Measurements from ENCODE around the gene ABCC1.
"Not testable (repeated sequence)": the region's sequence is repeated elsewhere in the genome, so short reads cannot be mapped to it uniquely, and the experiment has no call there.

The ABCC1 gene

DNA sequence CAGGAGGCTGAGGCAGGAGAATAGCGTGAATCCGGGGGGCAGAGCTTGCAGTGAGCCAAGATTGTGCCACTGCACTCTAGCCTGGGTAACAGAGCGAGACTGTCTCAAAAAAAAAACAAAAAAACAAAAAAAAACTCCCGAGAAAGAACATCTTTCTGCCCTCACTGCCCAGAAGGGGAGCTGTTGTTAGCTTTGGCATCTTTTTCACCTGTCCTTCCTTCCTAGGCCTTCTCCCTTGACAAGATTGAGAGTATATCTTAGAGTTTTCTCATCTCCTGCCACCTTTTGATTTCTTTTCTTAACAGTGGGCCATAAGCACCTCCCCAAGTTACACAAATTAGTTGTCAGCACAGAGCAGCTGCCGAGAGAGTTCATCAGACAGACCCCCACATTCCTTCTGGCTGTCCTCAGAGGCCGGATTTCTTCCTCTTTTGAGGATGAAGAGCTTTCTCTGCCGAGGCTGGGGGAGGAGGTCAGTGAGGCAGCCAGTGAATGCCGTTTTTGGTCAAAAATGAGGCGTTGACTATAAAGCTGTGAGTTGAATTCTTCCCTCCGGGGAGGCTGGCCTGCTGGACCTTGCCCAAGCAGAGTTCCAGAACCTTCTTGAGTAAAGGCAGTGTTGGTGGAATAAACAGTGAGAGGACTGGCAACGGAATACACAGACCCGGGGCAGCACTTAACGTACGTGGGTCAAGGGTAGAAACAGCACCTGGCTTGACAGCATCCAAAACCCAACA is 146.9 kb downstream of the ABCC1 start:
- no peak for DNase-seq
- TF ChIP-seq, protein P1, sequence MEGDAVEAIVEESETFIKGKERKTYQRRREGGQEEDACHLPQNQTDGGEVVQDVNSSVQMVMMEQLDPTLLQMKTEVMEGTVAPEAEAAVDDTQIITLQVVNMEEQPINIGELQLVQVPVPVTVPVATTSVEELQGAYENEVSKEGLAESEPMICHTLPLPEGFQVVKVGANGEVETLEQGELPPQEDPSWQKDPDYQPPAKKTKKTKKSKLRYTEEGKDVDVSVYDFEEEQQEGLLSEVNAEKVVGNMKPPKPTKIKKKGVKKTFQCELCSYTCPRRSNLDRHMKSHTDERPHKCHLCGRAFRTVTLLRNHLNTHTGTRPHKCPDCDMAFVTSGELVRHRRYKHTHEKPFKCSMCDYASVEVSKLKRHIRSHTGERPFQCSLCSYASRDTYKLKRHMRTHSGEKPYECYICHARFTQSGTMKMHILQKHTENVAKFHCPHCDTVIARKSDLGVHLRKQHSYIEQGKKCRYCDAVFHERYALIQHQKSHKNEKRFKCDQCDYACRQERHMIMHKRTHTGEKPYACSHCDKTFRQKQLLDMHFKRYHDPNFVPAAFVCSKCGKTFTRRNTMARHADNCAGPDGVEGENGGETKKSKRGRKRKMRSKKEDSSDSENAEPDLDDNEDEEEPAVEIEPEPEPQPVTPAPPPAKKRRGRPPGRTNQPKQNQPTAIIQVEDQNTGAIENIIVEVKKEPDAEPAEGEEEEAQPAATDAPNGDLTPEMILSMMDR (IDR thresholded peaks at IDR 0.05; ENCODE audit: low read depth, low read length), result no peak
- H3K27me3 ChIP-seq, result no peaks in the 10 kb centered on the region
- no peaks in the 10 kb centered on the region for H3K9me3 ChIP-seq
- H3K4me1 ChIP-seq, result no peaks in the 10 kb centered on the region
- H3K36me3 ChIP-seq, result peaks cover 70% of the 10 kb centered on the region
- H3K4me3 ChIP-seq (ENCODE audit: low read depth, low read length), result no peak overlapping the region

- H3K4me3 ChIP-seq (ENCODE audit: low read depth, low read length), result no peak overlapping the region
- TF ChIP-seq, protein P1 (IDR thresholded peaks at IDR 0.05; ENCODE audit: low read depth, low read length), result no peak
- H3K27me3 ChIP-seq, result no peaks in the 10 kb centered on the region
- H3K36me3 ChIP-seq, result peaks cover 70% of the 10 kb centered on the region
- no peak for DNase-seq
- peaks cover 2% of the 10 kb centered on the region; the same call in 1 of the 2 replicates for H3K9me3 ChIP-seq
- H3K4me1 ChIP-seq, result no peaks in the 10 kb centered on the region
Observed at GRCh38 chr16:16096858-16097213, 147.4 kb downstream of the ABCC1 start.

DNA sequence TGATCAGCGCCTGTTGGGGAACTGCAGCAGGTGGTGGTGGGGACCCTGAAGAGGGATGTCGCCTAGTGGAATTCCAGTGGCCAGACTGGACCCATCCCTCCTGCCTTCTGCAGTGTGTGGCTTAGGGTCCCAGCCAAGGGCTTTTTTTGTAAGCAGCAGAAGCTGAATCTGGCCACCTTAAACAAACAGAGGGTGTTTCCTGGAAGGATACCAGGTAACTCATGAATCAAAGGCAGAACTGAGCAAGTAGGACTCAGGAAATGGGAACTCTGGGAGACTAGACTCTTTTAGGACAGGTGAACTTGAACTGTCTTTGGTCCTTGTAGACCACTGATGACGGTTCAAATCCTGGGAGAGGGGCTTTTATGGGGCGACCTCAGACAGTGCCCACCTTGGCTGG is 149.9 kb downstream of the ABCC1 start:
- Histone ChIP-seq H3K4me3 (ENCODE audit: low read depth, low read length) (no peak overlapping the region), H3K27me3 (no peaks in the 10 kb centered on the region), H3K9me3 (peaks cover 2% of the 10 kb centered on the region; the same call in 1 of the 2 replicates), H3K36me3 (peaks cover 76% of the 10 kb centered on the region), H3K4me1 (no peaks in the 10 kb centered on the region)
- no peak for DNase-seq
- TF ChIP-seq, protein P1 (IDR thresholded peaks at IDR 0.05; ENCODE audit: low read depth, low read length), result no peak

- TF ChIP-seq, protein P1 (IDR thresholded peaks at IDR 0.05; ENCODE audit: low read depth, low read length), result no peak
- no peak for DNase-seq
- Histone ChIP-seq H3K36me3 (peaks cover 86% of the 10 kb centered on the region), H3K9me3 (peaks cover 2% of the 10 kb centered on the region; the same call in 1 of the 2 replicates), H3K27me3 (no peaks in the 10 kb centered on the region), H3K4me1 (no peaks in the 10 kb centered on the region), H3K4me3 (ENCODE audit: low read depth, low read length) (no peak overlapping the region)
Observed at GRCh38 chr16:16100631-16101030, 151.2 kb downstream of the ABCC1 start.

- TF ChIP-seq, protein P1 (IDR thresholded peaks at IDR 0.05; ENCODE audit: low read depth, low read length), result no peak
- Histone ChIP-seq H3K4me3 (ENCODE audit: low read depth, low read length) (no peak overlapping the region), H3K4me1 (no peaks in the 10 kb centered on the region), H3K9me3 (peaks cover 2% of the 10 kb centered on the region; the same call in 1 of the 2 replicates), H3K36me3 (peaks cover 83% of the 10 kb centered on the region), H3K27me3 (no peaks in the 10 kb centered on the region)
- no peak for DNase-seq
Observed at GRCh38 chr16:16101585-16101984, 152.2 kb downstream of the ABCC1 start.

DNA sequence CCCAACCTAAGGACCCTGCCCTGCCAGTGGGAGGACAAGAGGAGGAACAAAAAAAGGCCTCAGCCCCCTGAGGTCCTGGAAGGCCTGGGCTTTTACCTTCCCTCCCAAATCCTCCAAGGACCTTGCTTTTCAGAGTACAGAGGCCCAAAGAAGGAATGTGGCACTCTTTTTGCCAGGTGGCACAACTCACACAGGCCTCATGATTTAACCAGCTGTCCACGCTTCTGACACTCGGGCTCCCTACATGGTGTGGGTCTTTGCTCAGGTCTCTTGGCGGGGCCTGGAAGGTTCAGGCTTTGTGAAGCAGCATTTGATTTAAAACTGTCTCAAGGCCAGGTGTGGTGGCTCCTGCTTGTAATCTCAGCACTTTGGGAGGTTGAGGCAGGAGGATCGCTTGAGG is 153.3 kb downstream of the ABCC1 start:
- Histone ChIP-seq H3K4me3 (ENCODE audit: low read depth, low read length) (no peak overlapping the region), H3K27me3 (no peaks in the 10 kb centered on the region), H3K4me1 (no peaks in the 10 kb centered on the region), H3K36me3 (peaks cover 80% of the 10 kb centered on the region), H3K9me3 (peaks cover 2% of the 10 kb centered on the region; the same call in 1 of the 2 replicates)
- DNase-seq, result no peak
- TF ChIP-seq, protein P1 (IDR thresholded peaks at IDR 0.05; ENCODE audit: low read depth, low read length), result no peak

GRCh38 chr16:16104132-16104803 is 154.9 kb downstream of the ABCC1 start:
- peaks cover 73% of the 10 kb centered on the region for H3K36me3 ChIP-seq
- not testable (repeated sequence) for H3K4me1 ChIP-seq; H3K4me3 ChIP-seq (ENCODE audit: low read depth, low read length); H3K9me3 ChIP-seq; H3K27me3 ChIP-seq; DNase-seq

DNA sequence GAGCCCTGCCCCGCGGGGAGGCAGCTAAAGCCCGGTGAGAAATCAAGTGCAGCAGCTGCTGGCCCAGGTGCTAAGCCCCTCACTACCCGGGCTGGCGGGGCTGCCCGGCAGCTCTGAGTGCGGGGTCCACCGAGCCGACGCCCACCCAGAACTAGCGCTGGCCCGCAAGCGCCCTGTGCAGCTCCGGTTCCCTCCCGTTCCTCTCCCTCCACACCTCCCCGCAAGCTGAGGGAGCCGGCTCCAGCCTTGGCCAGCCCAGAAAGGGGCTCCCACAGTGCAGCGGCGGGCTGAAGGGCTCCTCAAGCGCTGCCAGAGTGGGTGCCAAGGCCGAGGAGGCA is 155.4 kb downstream of the ABCC1 start:
- H3K27me3 ChIP-seq; DNase-seq; H3K4me1 ChIP-seq; H3K9me3 ChIP-seq; H3K4me3 ChIP-seq (ENCODE audit: low read depth, low read length): not testable (repeated sequence)
- H3K36me3 ChIP-seq, result peaks cover 73% of the 10 kb centered on the region
